UCSD-AML1 (cell line): ENCODE measurements around the gene TJP1.
"Not testable (repeated sequence)": the region's sequence is repeated elsewhere in the genome, so short reads cannot be mapped to it uniquely, and the experiment has no call there.

Source experiments
- DNase-seq: peaks from one replicate; lab custom pipeline; 2025; ENCODE audit not compliant: unreplicated experiment; lab: John Stamatoyannopoulos, UW

TJP1 gene

GRCh38 chr15:29840054-29840453 is 17.8 kb upstream of the TJP1 start:
- DNase-seq = no peak

GRCh38 chr15:29838352-29839010 is 16.2 kb upstream of the TJP1 start:
- no peak for DNase-seq

GRCh38 chr15:29835301-29835700 is 13.0 kb upstream of the TJP1 start:
- DNase-seq = no peak

DNA sequence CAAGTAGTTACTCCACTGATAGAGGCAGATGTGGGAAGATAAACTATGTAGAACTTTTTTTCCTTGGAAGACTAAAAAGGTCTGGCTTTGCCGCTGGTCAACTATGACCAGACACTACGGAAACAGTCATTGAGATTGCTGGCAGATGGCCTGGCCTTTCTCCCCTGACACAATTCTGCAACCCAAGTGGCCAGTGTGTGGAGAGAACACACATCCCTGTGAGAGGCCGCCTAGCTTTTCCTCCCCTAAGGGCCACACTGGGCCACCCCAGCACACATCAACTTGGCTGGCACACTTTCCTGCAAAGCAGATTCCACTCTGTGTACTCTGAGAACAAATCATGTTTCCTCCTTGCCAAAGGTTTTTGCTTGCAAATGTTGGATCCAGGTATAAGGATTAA is 10.4 kb upstream of the TJP1 start:
- no peak for DNase-seq

DNA sequence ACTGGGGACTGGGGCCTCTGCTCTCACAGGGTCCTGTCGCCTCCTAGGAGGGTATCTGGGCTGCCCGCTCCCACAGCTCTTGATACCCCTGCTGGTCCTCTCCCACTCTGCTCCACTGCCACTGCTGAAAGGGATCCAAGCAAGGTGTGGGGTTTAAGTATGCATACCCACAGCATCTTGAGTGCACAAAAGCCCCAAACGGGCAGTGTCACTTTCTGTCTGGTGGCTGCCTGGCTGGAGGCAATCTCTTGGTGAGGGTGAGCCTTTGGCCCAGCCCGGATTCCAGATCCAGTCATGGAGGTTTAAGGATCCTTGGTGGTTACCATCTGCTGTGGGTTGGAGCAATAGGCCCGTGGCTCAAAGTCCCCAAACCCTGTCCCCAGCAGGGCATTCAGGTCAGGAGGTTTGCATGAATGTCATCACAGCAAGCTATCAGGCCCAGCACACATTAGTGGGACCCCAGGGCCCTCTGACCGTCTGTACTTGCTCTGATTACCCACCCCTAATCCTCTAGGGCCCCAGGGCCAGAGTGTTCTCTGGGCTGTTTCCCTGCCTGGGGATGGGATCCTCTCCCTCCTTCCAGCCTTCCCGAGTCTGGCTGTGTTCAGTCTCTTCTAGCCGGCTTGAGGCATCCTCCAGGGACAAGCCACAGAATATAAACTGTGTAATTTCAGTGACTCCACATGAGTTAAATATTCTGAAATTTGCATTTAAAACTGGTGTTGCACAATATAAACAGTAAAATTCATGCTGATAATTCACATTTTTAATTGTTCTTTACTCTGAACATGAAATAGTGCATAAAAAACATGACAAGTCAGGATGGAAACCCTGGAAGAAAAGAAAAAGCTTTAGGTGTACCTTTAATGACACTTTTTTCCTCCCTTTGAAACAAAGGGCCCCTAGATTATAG is 4.9 kb upstream of the TJP1 start:
- no peak for DNase-seq

DNA sequence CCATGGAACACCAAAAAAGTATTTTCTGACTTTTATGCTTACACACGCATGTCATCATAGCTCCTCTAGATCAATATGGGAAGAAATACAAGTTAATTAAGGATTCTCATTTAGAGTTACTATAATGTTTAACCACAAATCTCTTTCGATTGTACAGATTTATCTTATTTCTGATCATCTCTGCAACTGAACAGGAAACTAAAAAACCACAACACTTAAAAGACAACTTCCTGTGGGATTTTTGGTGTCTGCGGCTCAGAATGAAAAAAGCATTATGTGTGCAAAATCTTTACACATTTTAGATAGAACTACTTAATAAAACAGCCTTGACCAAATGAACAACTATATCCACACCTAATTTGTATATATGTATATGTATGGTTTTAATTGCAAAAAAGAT is 3.0 kb upstream of the TJP1 start:
- no peak for DNase-seq

DNA sequence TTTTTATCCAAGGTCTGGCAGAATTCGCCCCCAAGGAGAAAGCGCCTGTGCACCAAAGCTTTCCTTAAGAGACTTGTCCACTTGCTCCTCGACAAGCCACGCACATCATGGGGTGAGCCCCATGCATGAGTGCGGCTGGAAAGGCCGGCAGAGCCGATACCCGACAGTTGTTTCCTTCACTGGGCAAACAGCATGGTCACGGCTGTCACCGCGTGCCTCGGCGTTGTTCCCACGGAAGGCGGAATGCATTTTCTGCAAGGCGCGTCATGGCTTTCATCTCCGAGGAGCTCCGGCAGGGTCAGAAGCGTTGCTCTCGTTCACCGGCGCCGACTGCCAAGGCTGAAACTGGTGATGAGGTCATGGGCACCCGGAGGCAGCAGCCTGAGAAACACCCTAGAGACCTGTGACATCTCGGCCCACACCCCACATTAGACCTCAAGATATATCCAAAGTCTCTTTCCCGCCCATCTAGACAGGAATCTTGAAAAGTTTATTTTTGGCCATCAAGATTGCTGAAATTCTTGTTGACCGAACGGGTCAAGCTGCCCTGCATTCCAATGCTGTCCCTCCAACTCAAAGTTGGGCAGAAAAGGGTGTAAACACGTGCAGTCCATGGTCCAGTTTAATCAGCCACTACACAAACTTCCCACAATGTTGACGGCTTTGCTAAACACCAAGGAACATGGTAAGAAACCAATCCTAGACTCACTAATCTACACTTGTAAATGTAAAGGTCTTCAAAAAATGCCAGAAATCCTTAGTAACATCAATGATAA is 604 bp upstream of the TJP1 start:
- DNase-seq = no peak

DNA sequence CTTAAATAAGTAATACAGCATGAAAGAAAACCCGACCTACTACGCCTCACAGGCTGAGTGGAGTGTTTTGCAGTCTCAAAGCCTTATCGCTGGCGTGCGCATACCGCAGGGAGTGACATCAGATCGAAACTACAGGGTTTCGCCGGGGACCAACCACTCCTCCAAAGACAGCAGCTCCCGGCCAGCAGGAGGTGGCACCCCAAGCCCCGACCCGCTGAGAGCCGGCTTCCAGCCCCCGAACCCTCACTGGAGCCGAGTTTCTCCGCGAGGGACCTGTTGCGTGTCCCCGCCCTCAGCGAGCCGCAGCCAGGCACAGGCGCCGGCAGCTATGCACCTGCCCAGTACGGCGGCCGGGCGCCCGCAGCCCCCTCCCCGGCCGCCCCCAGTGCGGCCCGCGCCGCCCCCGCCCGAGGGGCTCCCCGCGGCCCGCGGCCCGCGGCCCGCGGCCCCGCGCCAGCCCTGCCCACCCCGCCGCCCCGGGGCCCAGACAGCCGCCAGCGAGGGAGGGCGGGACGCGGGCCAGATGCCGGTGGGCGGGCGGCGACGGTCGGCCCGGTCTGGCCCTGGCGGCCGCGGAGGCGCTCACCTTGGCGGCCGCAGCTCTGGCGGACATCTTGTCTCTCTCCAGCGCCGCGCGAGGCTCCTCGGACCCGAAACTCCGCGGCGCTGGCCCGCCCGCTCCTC is 710 bp downstream of the TJP1 start:
- no peak for DNase-seq

GRCh38 chr15:29820394-29821154 is 1.7 kb downstream of the TJP1 start:
- no peak for DNase-seq

GRCh38 chr15:29819979-29820378 is 2.3 kb downstream of the TJP1 start:
- DNase-seq = no peak

DNA sequence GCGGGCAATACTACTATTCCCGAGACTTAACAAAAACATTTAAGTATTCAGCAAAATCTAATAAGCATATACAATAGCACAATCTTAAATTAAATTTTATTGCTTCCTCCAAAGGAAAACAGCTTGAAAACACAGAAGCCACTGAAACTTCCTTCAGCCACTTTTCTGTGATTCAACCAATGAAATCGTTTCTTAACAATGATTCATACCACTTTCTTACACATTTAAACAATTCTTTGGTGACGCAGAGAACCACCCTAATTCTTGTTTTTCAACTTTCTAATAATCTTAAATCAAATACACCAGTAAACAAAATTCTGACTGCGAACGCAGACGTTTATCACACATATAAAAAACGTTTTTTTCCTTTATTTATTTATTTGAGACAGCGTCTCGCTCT is 4.1 kb downstream of the TJP1 start:
- no peak for DNase-seq

GRCh38 chr15:29817455-29817854 is 4.8 kb downstream of the TJP1 start:
- DNase-seq = not testable (repeated sequence)

GRCh38 chr15:29815000-29815710 is 7.1 kb downstream of the TJP1 start:
- no peak for DNase-seq

DNA sequence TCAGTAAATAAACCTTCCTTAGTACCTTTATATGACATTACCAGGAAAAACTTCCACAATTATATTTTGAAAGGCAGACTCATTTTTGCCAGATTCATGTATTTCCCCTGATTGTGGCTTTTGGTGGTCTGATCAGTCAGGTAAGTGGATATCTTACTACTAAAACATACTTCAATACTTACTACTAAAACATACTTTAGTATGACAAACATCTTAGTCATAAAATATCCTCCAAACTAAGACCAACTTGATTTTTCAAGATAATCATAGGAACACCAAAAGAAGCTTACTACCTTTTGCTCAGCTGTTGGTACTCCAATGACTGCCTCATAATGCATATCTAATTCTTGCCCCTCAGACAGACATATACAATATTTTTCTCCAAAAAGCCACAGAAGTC is 9.3 kb downstream of the TJP1 start:
- DNase-seq = no peak

- no peak for DNase-seq
Observed at GRCh38 chr15:29812384-29812694, 9.9 kb downstream of the TJP1 start.

DNA sequence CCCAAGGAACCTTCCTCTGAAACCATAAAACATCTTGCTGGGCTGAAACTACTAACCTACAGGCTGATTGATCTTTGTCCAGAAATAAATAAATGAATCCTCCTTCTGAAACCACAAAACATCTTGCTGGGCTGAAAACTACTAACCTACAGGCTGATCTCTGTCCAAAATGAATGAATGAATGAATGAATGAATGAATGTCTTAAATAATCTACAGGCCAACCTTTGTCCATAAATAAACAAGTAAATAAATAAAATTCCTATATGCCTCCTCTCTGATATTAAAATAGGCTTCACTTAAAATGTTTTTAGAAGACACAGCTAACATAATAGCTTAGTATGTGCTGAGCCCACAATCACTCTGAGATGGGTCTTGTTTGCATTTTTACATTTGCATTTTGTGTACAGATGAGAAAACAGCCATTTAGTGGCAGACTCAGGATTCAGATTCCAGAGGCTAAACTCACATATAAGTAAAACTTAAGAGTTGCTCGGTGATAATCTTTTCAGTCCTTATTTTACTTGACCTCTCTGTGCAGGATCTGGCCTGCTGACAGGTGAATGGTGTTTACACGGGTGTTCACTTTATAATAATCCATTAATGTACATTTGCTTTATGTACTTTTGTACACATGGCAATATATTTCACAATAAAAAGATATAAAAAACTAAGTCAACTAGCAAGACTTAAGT is 10.4 kb downstream of the TJP1 start:
- DNase-seq = no peak

- DNase-seq = no peak
Observed at GRCh38 chr15:29805708-29806104, 16.6 kb downstream of the TJP1 start.

DNA sequence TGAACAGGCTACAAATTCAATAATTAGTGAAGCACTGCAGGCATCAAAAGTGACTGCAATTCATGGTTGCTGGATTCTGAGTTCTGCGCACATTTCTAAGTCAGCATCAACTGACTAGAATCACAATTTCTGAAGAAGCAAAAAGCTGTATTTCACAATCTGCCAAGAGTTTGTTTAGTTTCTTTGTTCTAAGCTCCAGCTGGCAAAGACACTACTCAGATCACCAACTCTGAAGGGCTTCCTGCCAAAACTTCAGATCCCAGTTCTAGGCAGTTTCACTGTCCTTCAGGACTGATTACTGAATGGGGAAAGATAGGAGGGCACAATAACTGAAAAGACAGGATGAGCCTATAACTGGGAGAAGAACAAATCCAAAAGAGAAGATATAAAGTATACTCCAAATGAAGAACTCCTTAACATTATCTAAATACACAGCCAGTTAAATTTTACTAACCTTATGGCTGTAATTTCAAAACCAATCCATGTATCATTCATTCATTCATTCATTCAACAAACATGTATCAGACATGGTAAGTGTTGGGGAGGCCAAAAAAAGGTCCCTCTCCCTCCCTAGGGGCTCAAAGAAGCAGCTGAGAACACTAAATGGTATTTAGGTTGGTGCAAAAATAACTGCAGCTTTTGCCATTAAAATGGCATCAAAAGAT is 17.1 kb downstream of the TJP1 start:
- no peak for DNase-seq

DNA sequence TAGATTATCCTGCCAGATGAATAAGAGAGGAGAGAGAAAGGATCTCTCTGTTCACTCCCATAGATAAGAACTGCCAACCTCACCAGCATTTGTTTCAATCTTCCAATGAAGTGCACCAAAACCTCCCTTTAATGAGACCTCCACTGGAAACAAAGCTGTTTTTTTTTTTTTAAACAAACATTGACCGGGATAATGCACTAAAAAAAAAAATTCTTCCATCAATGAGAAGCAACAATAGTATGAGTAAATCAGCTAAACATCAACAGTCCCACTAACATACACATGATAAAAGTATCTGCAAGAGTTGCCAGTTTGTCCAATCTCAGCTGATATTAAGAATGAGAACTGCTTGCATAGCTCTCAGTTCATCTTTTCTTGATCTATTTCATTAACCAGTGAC is 19.9 kb downstream of the TJP1 start:
- no peak for DNase-seq
